RWPE1 (cell line): ENCODE results near the gene FBN2.

Experiments used
- CTCF ChIA-PET: fragments of 350-600 bp; sonication (Branson Sonifier 250); formaldehyde crosslinking; extraction: SDS; loops from one replicate; lab custom pipeline; 2021; lab: Yijun Ruan, JAX
- POLR2A ChIA-PET: fragments of 400-600 bp; formaldehyde crosslinking; extraction: SDS; loops from one replicate; lab custom pipeline; 2020; ENCODE audit warnings: antibody characterized with exemption; ENCODE audit not compliant: low non-redundant PET; lab: Yijun Ruan, JAX
- DNase-seq: peaks from one replicate; pipeline ENCODE4 v3.0.0; 2012; ENCODE audit warnings: low spot score
- H3K27ac ChIP-seq: fragments of 450-650 bp; 2 replicates; pipeline ENCODE4 v1.5.1; 2017
- TF ChIP-seq, protein P1 (sequence below): fragments of 450-650 bp; conservative IDR thresholded peaks from 2 replicates; pipeline ENCODE4 v1.5.1; 2017; ENCODE audit warnings: low read depth, mild to moderate bottlenecking

The FBN2 gene

DNA sequence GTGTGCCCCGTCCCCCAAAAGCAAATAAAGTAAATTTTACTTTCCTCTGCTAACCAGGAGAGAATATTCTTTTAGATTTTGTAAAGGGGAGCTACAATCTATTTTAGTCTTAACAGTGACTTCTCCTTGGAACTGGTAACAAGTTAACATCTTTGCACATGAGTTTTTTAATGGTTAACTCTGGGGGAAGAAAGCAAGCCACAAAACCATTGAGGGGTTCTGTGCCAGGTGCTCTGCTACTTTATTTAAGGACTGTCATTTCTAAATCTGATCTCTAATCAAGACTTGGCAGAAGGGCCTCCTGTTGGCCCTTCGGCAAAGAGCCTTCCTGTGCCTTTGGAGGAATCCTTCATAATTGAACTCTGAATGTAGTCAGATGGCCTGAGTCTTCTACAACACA lies 301.0 kb downstream of the FBN2 start:
- ChIA-PET POLR2A (no interaction called here), CTCF (no interaction called here)
- no peak overlapping the region for H3K27ac ChIP-seq
- no peak for DNase-seq
- TF ChIP-seq, protein P1, sequence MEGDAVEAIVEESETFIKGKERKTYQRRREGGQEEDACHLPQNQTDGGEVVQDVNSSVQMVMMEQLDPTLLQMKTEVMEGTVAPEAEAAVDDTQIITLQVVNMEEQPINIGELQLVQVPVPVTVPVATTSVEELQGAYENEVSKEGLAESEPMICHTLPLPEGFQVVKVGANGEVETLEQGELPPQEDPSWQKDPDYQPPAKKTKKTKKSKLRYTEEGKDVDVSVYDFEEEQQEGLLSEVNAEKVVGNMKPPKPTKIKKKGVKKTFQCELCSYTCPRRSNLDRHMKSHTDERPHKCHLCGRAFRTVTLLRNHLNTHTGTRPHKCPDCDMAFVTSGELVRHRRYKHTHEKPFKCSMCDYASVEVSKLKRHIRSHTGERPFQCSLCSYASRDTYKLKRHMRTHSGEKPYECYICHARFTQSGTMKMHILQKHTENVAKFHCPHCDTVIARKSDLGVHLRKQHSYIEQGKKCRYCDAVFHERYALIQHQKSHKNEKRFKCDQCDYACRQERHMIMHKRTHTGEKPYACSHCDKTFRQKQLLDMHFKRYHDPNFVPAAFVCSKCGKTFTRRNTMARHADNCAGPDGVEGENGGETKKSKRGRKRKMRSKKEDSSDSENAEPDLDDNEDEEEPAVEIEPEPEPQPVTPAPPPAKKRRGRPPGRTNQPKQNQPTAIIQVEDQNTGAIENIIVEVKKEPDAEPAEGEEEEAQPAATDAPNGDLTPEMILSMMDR = no peak

DNA sequence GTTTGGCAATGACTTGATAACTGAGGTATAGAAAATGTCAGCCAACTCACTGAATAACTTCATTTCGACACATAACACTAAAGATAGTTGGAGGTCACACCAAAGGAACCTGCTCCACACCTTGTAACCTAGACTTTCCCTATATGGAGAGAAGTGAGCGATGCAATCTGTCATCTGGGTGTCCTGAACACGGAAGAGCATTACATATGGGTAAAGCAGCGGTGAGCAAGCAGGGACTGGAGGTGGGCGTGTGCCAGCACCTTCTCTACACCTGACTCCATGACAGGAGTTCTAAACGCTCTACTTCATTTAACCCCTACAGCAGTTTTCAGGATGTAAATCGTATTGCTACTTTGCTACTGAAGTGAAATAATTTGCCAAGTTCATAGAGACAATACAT lies 301.7 kb downstream of the FBN2 start:
- POLR2A ChIA-PET = no interaction called here
- CTCF ChIA-PET = no interaction called here
- no peak overlapping the region for H3K27ac ChIP-seq
- no peak for DNase-seq
- TF ChIP-seq, protein P1 = no peak

DNA sequence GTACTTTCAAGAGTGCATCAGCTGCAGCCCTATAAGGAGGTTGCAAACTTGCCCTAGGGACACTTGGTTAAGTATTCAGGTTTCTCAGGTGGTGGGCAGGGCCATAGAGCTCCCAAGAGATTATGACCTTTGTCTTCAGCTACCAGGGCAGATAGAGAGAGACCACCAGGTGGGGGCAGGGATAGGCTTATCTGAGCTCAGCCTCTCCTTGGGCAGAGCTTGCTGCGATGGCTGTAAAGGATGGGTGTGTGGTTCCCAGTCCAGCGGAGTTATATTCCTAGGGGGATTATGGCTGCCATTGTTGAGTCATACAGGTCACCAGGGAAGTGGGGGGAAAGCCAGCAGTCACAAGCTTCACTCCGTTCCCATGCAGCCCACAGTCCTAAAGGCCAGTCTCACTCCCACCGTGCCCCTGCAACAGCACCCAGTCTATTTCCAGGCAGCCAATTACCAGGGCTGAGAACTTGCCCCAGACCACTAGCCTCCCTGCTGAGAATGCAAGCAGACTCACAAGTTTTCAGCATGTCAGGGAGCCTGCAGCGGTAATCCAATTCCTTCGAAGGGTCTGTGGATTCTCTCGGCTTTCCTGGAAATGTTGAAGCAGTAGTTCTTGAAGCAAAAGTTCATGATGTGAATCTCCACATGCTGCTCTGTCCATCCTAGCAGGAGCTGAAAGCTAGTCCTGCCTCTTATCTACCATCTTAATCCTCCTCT lies 303.0 kb downstream of the FBN2 start:
- POLR2A ChIA-PET = no interaction called here
- TF ChIP-seq, protein P1 = no peak
- no peak for DNase-seq
- no peak overlapping the region for H3K27ac ChIP-seq
- CTCF ChIA-PET = no interaction called here

DNA sequence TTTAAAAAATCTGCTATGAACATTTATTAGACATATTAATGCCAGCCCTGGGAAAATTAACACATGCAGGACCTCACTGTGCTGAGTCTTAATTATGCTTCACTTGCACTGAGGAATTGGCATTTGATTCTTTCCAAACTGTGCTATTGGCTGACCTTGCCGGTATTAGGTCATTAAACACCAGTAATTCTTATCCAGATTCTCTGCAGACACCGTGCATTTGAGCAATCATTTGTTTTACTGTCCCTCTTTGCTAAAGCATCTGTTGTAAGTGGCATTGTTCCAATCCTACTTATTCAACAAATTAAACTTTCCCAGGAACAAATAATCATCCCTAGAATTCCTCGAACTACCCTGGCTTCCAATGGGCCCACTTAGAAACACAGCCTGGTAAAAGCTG lies 309.5 kb downstream of the FBN2 start:
- peak overlapping the region; percentile 74 for H3K27ac ChIP-seq
- CTCF ChIA-PET = no interaction called here
- POLR2A ChIA-PET = no interaction called here
- DNase-seq = no peak
- TF ChIP-seq, protein P1 = no peak

DNA sequence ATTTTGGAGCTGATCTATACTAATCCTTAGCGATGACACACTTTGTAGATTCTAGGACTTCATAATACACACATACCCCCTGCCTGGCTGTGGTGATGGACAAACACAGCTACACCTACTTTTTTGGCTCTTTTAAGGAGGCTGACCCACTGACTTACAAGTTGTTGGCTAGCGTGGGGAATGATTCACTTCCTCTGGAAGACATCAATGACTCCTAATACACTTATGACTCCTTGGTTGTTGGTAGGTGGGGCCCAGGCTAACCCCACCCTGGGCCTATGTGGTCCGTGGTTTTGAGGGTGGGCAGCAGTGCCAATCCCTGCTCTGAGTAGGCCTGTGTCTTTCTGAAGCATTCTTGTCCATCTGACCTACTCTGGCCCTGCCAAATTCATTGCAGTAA lies 310.0 kb downstream of the FBN2 start:
- TF ChIP-seq, protein P1 = no peak
- DNase-seq = peak; percentile 74
- H3K27ac ChIP-seq = peak overlapping the region; percentile 74
- CTCF ChIA-PET = interaction anchor here (0.6 kb wide), 1 partner anchor 928 kb away, joined by 3 read pairs; no protein-coding TSS in a partner anchor
- POLR2A ChIA-PET = no interaction called here

DNA sequence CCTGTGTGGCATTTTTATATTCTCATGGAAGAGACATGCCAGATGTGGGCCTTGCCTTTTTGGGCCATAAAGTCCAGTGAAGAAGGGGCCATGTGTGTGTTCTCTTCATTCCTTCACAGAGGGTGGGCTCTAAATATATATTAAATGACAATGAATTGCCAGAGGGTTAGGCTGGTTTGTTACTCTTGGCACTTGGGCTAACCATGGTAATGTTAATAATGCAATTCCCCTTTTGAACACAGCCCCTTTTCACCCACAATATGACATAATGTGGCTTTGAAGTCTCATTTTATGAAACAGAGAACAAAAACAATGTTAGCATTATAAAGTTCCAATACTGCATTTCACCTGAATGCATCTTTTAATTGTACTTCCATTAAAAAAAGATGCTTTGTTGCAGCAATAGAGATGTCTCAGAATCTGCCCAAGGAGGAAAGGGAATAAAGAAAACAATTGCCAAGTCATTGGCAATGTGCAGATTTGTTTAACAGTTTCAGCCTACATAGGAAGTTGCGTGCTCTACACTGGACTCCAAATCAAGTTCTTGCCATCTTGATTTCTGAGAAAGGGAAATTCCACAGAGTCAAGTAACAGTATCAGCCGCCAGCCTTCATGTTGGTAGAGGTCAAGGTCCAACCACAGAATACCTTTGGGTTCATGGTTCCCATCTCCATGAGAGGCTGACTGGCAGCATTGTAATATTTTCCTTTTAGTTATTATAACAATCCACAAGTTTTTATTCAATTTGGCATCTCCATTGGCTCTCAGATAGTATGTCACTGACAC lies 312.6 kb downstream of the FBN2 start:
- POLR2A ChIA-PET = no interaction called here
- no peak overlapping the region for H3K27ac ChIP-seq
- no peak for DNase-seq
- CTCF ChIA-PET = no interaction called here
- TF ChIP-seq, protein P1 = no peak
